Dermis microvascular lymphatic vessel endothelial cell (primary cell): Measurements from ENCODE around the gene PCSK7. TPM values are rescaled to one million over a fixed set of nuclear protein-coding genes. Genes with fewer than 3 reads are reported as not detected.
A peak's percentile ranks its signal among the peaks of the same experiment; 100 is the strongest.
"Not testable (repeated sequence)": the region's sequence is repeated elsewhere in the genome, so short reads cannot be mapped to it uniquely, and the experiment has no call there.

ENCODE experiments used
- DNase-seq, 2 donors: peaks; one replicate each; pipeline versions ENCODE4 v3.0.0 to v3.0.0-alpha.2; 2010; ENCODE audit warnings: low read depth in 2 of 2
- total RNA-seq: library from RNA; depleted of rRNA; stranded (reverse); fragments of >200 nt; gene quantifications from 2 replicates; pipeline ENCODE4 v1.2.1, GENCODE V29; 2014

Gene PCSK7
- total RNA-seq, 1 donor from 2014 or later = 31.1 TPM

DNA sequence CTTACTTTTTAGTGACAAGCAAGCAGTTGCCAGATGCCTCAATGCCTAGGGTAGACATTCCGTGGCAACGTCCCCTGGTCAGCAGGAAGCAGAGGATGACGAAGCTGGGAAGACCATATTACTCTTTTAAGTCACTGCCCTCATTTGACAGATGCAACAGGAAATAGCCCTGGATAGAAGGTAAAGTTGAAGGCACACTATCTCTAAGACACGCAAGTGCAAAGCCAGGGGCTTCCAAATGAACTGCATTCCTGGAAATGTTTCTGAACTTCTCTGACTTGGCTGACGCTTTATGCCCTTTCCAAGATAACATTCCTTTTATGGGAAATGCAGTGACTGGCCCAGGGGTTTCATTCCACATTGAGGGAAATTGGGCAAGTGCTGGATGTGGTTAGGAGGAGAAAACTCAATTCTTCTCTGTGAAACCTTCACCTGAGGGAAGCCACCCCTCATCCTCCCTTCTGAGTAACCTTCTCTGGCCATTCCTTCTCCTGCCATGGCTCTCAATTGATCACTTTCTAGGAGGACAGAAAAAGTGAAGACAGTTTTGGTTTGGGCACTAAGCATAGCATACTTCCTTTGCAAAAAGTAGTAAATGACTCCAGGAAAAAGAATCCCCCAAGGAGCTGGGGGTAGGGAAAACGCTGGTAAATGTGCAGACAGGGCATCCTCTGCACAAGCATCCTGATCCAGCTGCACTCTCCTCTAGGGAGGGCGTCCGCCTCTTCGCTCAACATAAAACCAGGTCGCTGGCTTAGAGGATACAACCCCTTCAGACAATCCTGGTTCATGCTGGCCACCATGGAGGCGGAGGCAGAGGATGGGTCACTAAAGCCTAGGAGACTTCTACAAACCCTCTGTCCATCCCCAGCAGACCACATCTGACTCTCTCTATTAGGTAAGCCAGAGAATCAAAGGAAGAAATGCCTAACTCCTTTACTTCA lies 14.5 kb downstream of the PCSK7 start:
- DNase-seq = peak in 1 of 2 donors; percentile 24

GRCh38 chr11:117214404-117215110 lies 17.3 kb downstream of the PCSK7 start:
- no peak for DNase-seq

DNA sequence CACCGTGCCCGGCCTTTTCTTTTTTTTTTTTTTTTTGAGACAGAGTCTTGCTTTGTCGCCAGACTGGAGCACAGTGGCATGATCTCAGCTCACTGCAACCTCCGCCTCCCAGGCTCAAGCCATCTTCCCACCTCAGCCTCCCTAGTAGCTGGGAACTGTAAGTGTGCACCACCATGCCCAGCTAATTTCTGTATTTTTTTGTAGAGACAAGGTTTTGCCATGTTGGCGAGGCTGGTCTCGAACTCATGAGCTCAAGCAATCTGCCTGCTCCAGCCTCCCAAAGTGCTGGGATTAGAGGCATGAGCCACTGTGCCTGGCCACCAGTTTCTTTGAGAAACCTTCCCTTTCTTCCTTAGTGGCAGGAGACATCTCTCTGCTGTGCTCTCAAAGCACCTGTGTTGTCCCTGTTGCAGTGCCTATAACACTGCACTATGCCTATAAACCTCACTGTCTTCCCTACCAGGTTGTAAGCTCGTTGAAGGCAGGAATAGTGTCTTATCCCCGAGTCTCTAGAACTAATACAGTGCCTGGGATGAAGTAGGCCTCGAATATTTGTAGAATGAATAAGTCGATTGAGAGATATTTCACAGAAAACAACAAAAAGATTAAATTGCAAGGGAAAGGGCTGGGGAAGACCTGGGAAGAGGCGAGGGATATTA lies 19.0 kb downstream of the PCSK7 start:
- no peak for DNase-seq

DNA sequence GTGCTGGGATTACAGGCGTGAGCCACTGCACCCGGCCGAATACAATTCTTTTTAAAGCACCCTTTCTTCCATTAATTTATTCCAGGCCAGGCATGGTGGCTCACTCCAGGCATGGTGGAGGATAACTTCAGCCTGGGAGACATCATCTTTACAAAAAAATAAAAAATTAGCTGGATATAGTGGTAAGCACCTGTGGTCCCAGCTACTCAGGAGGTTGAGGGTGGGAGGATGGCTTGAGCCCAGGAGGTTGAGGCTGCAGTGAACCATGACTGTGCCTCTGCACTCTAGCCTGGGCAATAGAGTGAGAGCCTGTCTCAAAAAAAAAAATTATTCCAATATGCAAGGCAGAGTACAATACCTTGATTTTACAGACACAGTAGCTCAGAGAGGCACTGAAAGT lies 21.3 kb downstream of the PCSK7 start:
- no peak for DNase-seq

- DNase-seq = not testable (repeated sequence)
Observed at GRCh38 chr11:117209351-117210125, 22.3 kb downstream of the PCSK7 start.

GRCh38 chr11:117208710-117209109 lies 23.2 kb downstream of the PCSK7 start:
- DNase-seq = not testable (repeated sequence)

GRCh38 chr11:117207481-117207880 lies 24.4 kb downstream of the PCSK7 start:
- DNase-seq = not testable (repeated sequence)

GRCh38 chr11:117206859-117207258 lies 25.0 kb downstream of the PCSK7 start:
- DNase-seq = not testable (repeated sequence)

DNA sequence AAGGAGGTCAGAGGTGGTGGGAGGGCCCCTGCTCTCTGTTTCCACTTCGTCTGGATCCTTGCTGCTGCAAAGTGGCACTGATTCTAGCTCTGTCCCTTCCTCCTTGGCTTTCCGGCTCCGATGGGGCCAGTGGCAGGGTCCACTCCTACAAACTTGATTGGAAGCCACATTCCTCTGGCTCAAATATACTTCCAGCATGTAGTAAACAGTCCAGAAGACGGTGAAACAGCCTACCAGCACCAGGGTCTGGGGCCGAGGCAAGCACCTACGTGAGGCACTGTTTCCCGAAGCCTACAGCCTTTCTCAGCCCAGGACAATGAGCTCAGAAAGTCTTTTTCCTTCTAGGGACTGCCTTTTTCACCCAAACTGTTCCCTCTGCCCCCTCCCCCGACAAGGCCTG lies 25.8 kb downstream of the PCSK7 start:
- DNase-seq = not testable (repeated sequence)

GRCh38 chr11:117205211-117205818 lies 26.6 kb downstream of the PCSK7 start:
- no peak for DNase-seq

DNA sequence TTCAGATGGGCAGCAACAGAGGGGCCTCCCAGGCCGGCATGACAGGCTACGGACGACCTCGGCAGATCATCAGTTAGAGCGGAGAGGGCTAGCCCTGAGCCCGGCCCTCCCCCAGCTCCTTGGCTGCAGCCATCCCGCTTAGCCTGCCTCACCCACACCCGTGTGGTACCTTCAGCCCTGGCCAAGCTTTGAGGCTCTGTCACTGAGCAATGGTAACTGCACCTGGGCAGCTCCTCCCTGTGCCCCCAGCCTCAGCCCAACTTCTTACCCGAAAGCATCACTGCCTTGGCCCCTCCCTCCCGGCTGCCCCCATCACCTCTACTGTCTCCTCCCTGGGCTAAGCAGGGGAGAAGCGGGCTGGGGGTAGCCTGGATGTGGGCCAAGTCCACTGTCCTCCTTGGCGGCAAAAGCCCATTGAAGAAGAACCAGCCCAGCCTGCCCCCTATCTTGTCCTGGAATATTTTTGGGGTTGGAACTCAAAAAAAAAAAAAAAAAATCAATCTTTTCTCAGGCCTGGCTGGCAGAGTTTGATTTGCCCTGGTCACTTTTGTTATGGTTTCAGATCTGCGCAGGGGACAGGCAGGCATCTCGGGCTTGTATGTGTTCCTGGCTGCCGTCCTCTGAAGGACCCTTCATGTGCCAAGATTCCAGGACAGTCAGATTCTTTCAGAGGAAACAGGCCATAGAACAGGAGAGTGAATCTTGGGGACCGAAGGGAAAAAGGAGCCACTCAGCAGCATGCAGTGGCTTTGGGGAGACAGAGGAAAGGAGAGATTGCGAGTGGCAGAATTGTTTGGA lies 27.4 kb downstream of the PCSK7 start:
- DNase-seq = no peak

- no peak for DNase-seq
Observed at GRCh38 chr11:117203069-117203407, 28.8 kb downstream of the PCSK7 start.

DNA sequence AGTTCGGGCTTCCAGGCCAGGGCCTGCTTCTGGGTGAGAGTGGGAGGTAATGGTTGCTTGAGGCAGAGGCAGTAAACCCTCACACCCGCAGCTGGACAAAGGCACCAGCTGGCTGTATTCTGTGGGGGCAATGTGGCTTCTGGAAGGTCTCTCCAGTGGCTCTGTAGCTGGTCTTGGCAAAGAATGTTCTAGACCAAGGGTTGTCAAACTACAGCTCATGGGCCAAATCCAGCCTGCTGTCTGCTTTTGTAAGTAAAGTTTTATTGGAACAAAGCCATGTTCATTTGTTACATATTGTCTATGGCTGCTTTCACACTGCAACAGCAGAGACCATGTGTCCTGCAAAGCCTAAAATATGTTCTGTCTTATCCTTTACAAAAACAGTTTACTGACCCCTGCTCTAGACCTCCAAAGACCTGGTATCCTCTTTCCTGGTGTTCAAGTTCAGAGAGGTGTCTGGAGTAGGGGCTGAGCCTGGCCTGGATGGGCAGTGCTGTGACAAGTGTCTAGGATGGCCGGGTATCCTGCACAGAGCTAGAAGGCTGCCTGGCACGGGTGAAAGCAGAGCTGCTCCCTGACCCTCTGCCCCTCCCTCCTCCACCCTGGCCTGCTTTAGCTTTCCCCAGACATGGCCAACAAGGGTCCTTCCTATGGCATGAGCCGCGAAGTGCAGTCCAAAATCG lies 29.3 kb downstream of the PCSK7 start:
- no peak for DNase-seq

GRCh38 chr11:117201658-117202305 lies 30.1 kb downstream of the PCSK7 start:
- DNase-seq = no peak

DNA sequence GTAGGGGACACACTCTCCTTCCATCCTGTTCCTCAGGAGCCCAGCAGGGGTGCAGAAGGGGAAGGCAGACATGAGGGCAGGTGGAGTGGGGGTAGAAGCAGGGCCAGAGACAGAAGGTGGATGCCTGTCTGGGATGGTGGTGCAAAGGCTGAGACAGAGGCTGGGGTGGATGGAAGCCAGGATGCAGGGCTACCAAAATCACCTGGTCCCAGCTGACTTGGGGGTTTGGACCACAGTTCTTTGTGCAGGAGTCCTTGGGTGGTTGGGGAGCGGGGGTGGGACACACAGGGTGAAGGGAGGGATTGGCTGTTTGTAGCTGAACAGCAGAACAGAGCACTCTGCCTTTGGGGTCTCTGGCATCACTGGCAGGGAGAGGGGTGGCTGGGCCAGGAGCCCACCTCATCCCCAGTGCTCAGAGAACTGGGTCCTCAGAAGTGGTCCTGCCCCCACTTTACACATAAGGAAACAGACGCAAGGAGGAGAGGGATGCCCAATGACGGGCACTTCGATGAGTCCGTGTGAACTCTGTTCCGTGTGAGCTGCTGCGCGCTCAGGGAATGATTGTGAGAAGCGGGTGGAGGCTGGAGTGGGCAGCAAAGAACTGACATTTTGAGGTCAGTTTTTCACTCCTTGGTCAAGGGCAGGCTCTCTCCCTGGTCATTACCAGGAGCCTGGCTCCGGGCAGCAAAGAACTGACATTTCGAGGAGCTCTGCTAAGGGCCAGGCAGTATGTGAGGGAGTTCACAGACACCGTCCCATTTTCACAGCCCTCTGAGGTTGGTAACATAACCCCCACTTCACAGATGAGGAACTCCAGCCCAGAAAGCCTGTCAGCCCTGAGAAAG lies 30.8 kb downstream of the PCSK7 start:
- no peak for DNase-seq

- DNase-seq = no peak
Observed at GRCh38 chr11:117199916-117200812, 31.7 kb downstream of the PCSK7 start.
